GM12878 (cell line): ENCODE measurements around the gene NUMBL. TPM values are rescaled to one million over a fixed set of nuclear protein-coding genes. Genes with fewer than 3 reads are reported as not detected.

Experiments
- ATAC-seq: fragments of 200-7000 bp; cut with Tn5 transposase; 3 replicates; pipeline ENCODE4 v1.9.1; 2020; ENCODE audit warnings: mild to moderate bottlenecking, moderate library complexity
- BruUV-seq: library from RNA; stranded (reverse); fragments of 400-500 nt; replicated peaks from 2 replicates; lab custom pipeline; 2021; lab: Mats Ljungman, UMichigan
- CTCF ChIA-PET: fragments of 300-600 bp; sonication (Branson Sonifier 250); formaldehyde crosslinking; extraction: SDS; loops from one replicate; lab custom pipeline; 2021; ENCODE audit warnings: inconsistent platforms; lab: Yijun Ruan, JAX
- POLR2A ChIA-PET: fragments of 350-600 bp; formaldehyde crosslinking; extraction: SDS; loops from one replicate; lab custom pipeline; 2021; ENCODE audit warnings: inconsistent platforms; lab: Charles Lee
- RAD21 ChIA-PET: fragments of 300-600 bp; sonication (Branson Sonifier 250); formaldehyde crosslinking; loops from one replicate; lab custom pipeline; 2023; ENCODE audit warnings: antibody characterized with exemption; ENCODE audit not compliant: unreplicated experiment; lab: Charles Lee
- SMC1A ChIA-PET: fragments of 300-600 bp; sonication (Branson Sonifier 250); formaldehyde crosslinking; loops from one replicate; lab custom pipeline; 2023; ENCODE audit not compliant: unreplicated experiment, uncharacterized antibody; lab: Charles Lee
- DNase-seq: peaks from one replicate; pipeline ENCODE4 v3.0.0-alpha.2; 2011; ENCODE audit warnings: low read depth, low spot score
- FAIRE-seq: peaks from 3 replicates; lab custom pipeline; 2011; peaks lifted over from hg19 to GRCh38; lab: Jason Lieb, UNC
- H2AFZ ChIP-seq: 2 replicates; pipeline ENCODE4 v1.6.0; 2011; ENCODE audit warnings: low read depth, low read length, control low read depth; ENCODE audit not compliant: control insufficient read depth
- H3K27ac ChIP-seq: 2 replicates; pipeline ENCODE4 v1.5.1; 2011; ENCODE audit warnings: control low read depth; ENCODE audit not compliant: control insufficient read depth, insufficient read depth
- H3K27me3 ChIP-seq, 2 experiments: replicated peaks in 1 of 2; 2 replicates each; pipeline versions ENCODE4 v1.6.0 to v1.6.1; 2011; ENCODE audit warnings: low read length in 1 of 2; ENCODE audit not compliant: control insufficient read depth in 2 of 2, insufficient read depth in 2 of 2
- H3K36me3 ChIP-seq, 2 experiments: 2 replicates each; pipeline ENCODE4 v1.5.1; 2011; ENCODE audit warnings: low read length in 1 of 2; ENCODE audit not compliant: control insufficient read depth in 2 of 2, insufficient read depth in 2 of 2
- H3K4me1 ChIP-seq: 2 replicates; pipeline ENCODE4 v1.6.1; 2011; ENCODE audit warnings: mild to moderate bottlenecking, low read length, moderate library complexity, mixed read lengths; ENCODE audit not compliant: control insufficient read depth, insufficient read depth
- H3K4me2 ChIP-seq: 2 replicates; pipeline ENCODE4 v1.6.0; 2011; ENCODE audit warnings: control low read depth; ENCODE audit not compliant: control insufficient read depth, insufficient read depth
- H3K4me3 ChIP-seq: fragments of 200-600 bp; sonication (generic); 2 replicates; pipeline ENCODE4 v1.5.1; 2016
- H3K79me2 ChIP-seq: 2 replicates; pipeline ENCODE4 v1.6.0; 2011; ENCODE audit warnings: low read length; ENCODE audit not compliant: control insufficient read depth, insufficient read depth
- H3K9ac ChIP-seq: 2 replicates; pipeline ENCODE4 v1.8.0; 2011; ENCODE audit warnings: low read length, control low read depth, mixed read lengths; ENCODE audit not compliant: control insufficient read depth, insufficient read depth
- H3K9me3 ChIP-seq: replicated peaks from 3 replicates; pipeline ENCODE4 v1.5.1; 2011; ENCODE audit warnings: mild to moderate bottlenecking, low read length; ENCODE audit not compliant: control insufficient read depth, insufficient read depth
- H4K20me1 ChIP-seq: 2 replicates; pipeline ENCODE4 v1.6.0; 2011; ENCODE audit not compliant: control insufficient read depth, insufficient read depth
- BHLHE40 ChIP-seq, 2 experiments: fragments of 450-650 bp in 1 of 2; IDR thresholded peaks; 2 replicates each; pipeline ENCODE4 v1.6.1; 2011 to 2017; ENCODE audit warnings: low read depth in 2 of 2, borderline replicate concordance in 1 of 2, improper control_type of control experiment in 1 of 2, low read length in 1 of 2, mild to moderate bottlenecking in 1 of 2
- CHD4 ChIP-seq: fragments of 200-600 bp; sonication (generic); IDR thresholded peaks from 2 replicates; pipeline ENCODE4 v1.6.1; 2016; ENCODE audit warnings: mild to moderate bottlenecking
- FOS ChIP-seq: IDR thresholded peaks from 3 replicates; pipeline ENCODE4 v1.6.1; 2011; ENCODE audit warnings: borderline replicate concordance; ENCODE audit not compliant: insufficient read length; ENCODE audit errors: extremely low read depth
- MEF2A ChIP-seq: IDR thresholded peaks from 2 replicates; pipeline ENCODE4 v1.6.1; 2011; ENCODE audit warnings: low read depth, mild to moderate bottlenecking, low read length, moderate library complexity; ENCODE audit not compliant: insufficient read depth
- NRF1 ChIP-seq: conservative IDR thresholded peaks from 2 replicates; pipeline ENCODE4 v1.6.1; 2011; ENCODE audit warnings: mild to moderate bottlenecking, low read depth, low read length, improper control_type of control experiment
- PAX5 ChIP-seq: IDR thresholded peaks from 2 replicates; pipeline ENCODE4 v1.6.1; 2011; ENCODE audit warnings: low read depth, low read length, borderline replicate concordance
- RAD21 ChIP-seq: IDR thresholded peaks from 2 replicates; pipeline ENCODE4 v1.6.1; 2011; ENCODE audit warnings: mild to moderate bottlenecking, low read depth, low read length, moderate library complexity; ENCODE audit not compliant: insufficient read depth
- RAD51 ChIP-seq: fragments of 450-650 bp; IDR thresholded peaks from 2 replicates; pipeline ENCODE4 v1.6.1; 2016; ENCODE audit warnings: moderate library complexity, mild to moderate bottlenecking, inconsistent platforms
- SRF ChIP-seq, 2 experiments: IDR thresholded peaks; 2 replicates each; pipeline ENCODE4 v1.6.1; 2011; ENCODE audit warnings: low read depth in 2 of 2, low read length in 2 of 2, mild to moderate bottlenecking in 1 of 2, moderate library complexity in 1 of 2
- TCF12 ChIP-seq: IDR thresholded peaks from 2 replicates; pipeline ENCODE4 v1.6.1; 2011; ENCODE audit warnings: low read depth, mild to moderate bottlenecking, low read length
- ZNF384 ChIP-seq: IDR thresholded peaks from 2 replicates; pipeline ENCODE4 v1.6.1; 2012; ENCODE audit warnings: low read depth, mild to moderate bottlenecking, low read length, improper control_type of control experiment, borderline replicate concordance
- ZNF622 ChIP-seq: fragments of 450-650 bp; IDR thresholded peaks from 2 replicates; pipeline ENCODE4 v1.6.1; 2017; ENCODE audit warnings: mild to moderate bottlenecking, inconsistent platforms
- WGBS: methylation state at CpG from one replicate; pipeline ENCODE4 v1.1.6; 2016; ENCODE audit warnings: low lambda C conversion rate; ENCODE audit not compliant: insufficient replicate concordance, insufficient coverage; ENCODE audit errors: missing lambda C conversion rate; 5-methylcytosine and 5-hydroxymethylcytosine counted together
- in situ Hi-C: fragments of 300-500 bp; cut with MboI; formaldehyde crosslinking; loops from 9 replicates; pipeline ENCODE4 v1.14.3; 2018; ENCODE audit warnings: mixed read lengths
- intact Hi-C: fragments of 100-400 bp; cut with micrococcal nuclease; formaldehyde crosslinking; loops from one replicate; pipeline ENCODE4 v1.14.2; 2022; ENCODE audit not compliant: unreplicated experiment
- polyA plus RNA-seq, 11 experiments: library from polyadenylated mRNA; depleted of rRNA in 4 of 11; unstranded in 6 of 11; stranded (reverse) in 5 of 11; fragments of >200 nt; fragmentation: Nextera tagmentation in 4 of 11; fragmentation: Illumina TruSeq in 1 of 11; extraction: Ambion mirVana in 4 of 11; extraction: Trizol in 1 of 11; gene quantifications; 1 replicate in 1 of 11; 2 replicates in 10 of 11; pipeline versions ENCODE4 v1.2.1 to v1.2.3, GENCODE V29; 2011 to 2016; ENCODE audit warnings: inconsistent platforms in 2 of 11, missing spikeins in 2 of 11, low read depth in 1 of 11
- total RNA-seq, 4 experiments: library from RNA; depleted of rRNA in 3 of 4; stranded (reverse); fragments of >200 nt in 3 of 4; fragmentation: Illumina TruSeq in 1 of 4; extraction: Trizol in 1 of 4; gene quantifications; 2 replicates each; pipeline versions ENCODE4 v1.2.1 to v1.2.3, GENCODE V29; 2013 to 2021
- TF ChIP-seq, protein P1 (sequence below): IDR thresholded peaks from 2 replicates; pipeline ENCODE4 v1.6.1; 2012; ENCODE audit warnings: low read depth, low read length, improper control_type of control experiment
- TF ChIP-seq, protein P2 (sequence below): IDR thresholded peaks from 2 replicates; pipeline ENCODE4 v1.6.1; 2012; ENCODE audit warnings: low read depth, low read length, improper control_type of control experiment
- TF ChIP-seq, protein P3 (sequence below): fragments of 450-650 bp; formaldehyde crosslinking; IDR thresholded peaks from 2 replicates; pipeline ENCODE4 v1.4.0; 2020; ENCODE audit warnings: mild to moderate bottlenecking, moderate library complexity
- TF ChIP-seq, protein P4 (sequence below): fragments of 450-650 bp; formaldehyde crosslinking; IDR thresholded peaks from 2 replicates; pipeline ENCODE4 v1.4.0; 2022; ENCODE audit warnings: mild to moderate bottlenecking, moderate library complexity

The NUMBL gene
- total and polyA plus RNA-seq, 10 of the 15 experiments (the other 5 are each of a cell fraction or from before 2014, with no cell fraction given), result 0.16 to 9.4 (median 1.9) TPM

DNA sequence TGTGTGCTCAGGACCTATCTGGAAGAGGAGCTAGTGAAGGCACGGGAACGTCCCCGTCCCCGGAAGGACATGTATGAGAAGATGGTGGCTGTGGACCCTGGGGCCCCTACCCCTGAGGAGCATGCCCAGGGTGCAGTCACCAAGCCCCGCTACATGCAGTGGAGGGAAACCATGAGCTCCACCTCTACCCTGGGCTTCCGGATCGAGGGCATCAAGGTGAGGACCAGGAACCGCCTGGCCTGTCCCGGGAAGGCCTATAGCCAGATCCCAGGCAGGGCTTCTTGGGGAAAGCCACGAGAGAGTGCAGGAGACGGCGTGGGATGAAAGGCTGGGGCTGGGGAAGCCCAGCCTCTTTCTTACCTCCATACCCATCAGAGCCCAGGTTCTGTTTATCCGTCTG, 42.7 kb upstream of the NUMBL start:
- Histone ChIP-seq H3K9ac (no peak overlapping the region), H3K27ac (no peak overlapping the region), H3K4me1 (no peaks in the 10 kb centered on the region), H3K36me3 (peaks cover 1 to 3% of the 10 kb centered on the region in 2 experiments; a peak in 3 of 4 replicates), H2AFZ (no peak overlapping the region), H3K79me2 (no peaks in the 10 kb centered on the region), H3K4me2 (no peak overlapping the region), H4K20me1 (no peaks in the 10 kb centered on the region), H3K4me3 (no peak overlapping the region), H3K9me3 (no peaks in the 10 kb centered on the region), H3K27me3 (no peaks in the 10 kb centered on the region)
- 89% methylated on average over 13 of the region's 13 CpGs for WGBS
- BruUV-seq, result no TSS peak
- ATAC-seq (no peak), DNase-seq (no peak), FAIRE-seq (no peak)
- ChIA-PET RAD21 (no interaction called here), SMC1A (no interaction called here), POLR2A (interaction anchor here (1.1 kb wide), 1 partner anchor 21 kb away, joined by 5 read pairs; no protein-coding TSS in a partner anchor), CTCF (interaction anchor here (0.8 to 2.5 kb wide), 3 partner anchors 12 to 86 kb away, joined by 3 to 9 read pairs (median 3); no protein-coding TSS in a partner anchor)
- intact Hi-C loops, result no loop called here
- in situ Hi-C loops, result no loop called here
- TF ChIP-seq, protein P1, sequence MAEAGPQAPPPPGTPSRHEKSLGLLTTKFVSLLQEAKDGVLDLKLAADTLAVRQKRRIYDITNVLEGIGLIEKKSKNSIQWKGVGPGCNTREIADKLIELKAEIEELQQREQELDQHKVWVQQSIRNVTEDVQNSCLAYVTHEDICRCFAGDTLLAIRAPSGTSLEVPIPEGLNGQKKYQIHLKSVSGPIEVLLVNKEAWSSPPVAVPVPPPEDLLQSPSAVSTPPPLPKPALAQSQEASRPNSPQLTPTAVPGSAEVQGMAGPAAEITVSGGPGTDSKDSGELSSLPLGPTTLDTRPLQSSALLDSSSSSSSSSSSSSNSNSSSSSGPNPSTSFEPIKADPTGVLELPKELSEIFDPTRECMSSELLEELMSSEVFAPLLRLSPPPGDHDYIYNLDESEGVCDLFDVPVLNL, result no peak
- no peak for TF ChIP-seq CHD4
- no peak for TF ChIP-seq PAX5
- no peak for TF ChIP-seq NRF1
- TF ChIP-seq MEF2A, result no peak
- no peak for TF ChIP-seq ZNF622
- no peak for TF ChIP-seq FOS
- TF ChIP-seq, protein P2, sequence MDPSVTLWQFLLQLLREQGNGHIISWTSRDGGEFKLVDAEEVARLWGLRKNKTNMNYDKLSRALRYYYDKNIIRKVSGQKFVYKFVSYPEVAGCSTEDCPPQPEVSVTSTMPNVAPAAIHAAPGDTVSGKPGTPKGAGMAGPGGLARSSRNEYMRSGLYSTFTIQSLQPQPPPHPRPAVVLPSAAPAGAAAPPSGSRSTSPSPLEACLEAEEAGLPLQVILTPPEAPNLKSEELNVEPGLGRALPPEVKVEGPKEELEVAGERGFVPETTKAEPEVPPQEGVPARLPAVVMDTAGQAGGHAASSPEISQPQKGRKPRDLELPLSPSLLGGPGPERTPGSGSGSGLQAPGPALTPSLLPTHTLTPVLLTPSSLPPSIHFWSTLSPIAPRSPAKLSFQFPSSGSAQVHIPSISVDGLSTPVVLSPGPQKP, result no peak
- TF ChIP-seq, protein P3, sequence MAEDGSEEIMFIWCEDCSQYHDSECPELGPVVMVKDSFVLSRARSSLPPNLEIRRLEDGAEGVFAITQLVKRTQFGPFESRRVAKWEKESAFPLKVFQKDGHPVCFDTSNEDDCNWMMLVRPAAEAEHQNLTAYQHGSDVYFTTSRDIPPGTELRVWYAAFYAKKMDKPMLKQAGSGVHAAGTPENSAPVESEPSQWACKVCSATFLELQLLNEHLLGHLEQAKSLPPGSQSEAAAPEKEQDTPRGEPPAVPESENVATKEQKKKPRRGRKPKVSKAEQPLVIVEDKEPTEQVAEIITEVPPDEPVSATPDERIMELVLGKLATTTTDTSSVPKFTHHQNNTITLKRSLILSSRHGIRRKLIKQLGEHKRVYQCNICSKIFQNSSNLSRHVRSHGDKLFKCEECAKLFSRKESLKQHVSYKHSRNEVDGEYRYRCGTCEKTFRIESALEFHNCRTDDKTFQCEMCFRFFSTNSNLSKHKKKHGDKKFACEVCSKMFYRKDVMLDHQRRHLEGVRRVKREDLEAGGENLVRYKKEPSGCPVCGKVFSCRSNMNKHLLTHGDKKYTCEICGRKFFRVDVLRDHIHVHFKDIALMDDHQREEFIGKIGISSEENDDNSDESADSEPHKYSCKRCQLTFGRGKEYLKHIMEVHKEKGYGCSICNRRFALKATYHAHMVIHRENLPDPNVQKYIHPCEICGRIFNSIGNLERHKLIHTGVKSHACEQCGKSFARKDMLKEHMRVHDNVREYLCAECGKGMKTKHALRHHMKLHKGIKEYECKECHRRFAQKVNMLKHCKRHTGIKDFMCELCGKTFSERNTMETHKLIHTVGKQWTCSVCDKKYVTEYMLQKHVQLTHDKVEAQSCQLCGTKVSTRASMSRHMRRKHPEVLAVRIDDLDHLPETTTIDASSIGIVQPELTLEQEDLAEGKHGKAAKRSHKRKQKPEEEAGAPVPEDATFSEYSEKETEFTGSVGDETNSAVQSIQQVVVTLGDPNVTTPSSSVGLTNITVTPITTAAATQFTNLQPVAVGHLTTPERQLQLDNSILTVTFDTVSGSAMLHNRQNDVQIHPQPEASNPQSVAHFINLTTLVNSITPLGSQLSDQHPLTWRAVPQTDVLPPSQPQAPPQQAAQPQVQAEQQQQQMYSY (CRISPR knock-in tag), result no peak
- TF ChIP-seq RAD51, result no peak
- TF ChIP-seq, protein P4, sequence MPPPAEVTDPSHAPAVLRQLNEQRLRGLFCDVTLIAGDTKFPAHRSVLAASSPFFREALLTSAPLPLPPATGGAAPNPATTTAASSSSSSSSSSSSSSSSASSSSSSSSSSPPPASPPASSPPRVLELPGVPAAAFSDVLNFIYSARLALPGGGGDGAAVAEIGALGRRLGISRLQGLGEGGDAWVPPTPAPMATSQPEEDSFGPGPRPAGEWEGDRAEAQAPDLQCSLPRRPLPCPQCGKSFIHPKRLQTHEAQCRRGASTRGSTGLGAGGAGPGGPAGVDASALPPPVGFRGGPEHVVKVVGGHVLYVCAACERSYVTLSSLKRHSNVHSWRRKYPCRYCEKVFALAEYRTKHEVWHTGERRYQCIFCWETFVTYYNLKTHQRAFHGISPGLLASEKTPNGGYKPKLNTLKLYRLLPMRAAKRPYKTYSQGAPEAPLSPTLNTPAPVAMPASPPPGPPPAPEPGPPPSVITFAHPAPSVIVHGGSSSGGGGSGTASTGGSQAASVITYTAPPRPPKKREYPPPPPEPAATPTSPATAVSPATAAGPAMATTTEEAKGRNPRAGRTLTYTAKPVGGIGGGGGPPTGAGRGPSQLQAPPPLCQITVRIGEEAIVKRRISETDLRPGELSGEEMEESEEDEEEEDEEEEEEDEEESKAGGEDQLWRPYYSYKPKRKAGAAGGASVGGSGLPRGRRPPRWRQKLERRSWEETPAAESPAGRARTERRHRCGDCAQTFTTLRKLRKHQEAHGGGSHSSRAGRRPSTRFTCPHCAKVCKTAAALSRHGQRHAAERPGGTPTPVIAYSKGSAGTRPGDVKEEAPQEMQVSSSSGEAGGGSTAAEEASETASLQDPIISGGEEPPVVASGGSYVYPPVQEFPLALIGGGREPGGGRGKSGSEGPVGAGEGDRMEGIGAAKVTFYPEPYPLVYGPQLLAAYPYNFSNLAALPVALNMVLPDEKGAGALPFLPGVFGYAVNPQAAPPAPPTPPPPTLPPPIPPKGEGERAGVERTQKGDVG (CRISPR knock-in tag), result no peak
- TF ChIP-seq ZNF384, result no peak
- TF ChIP-seq SRF (IDR thresholded peaks at IDR 0.05; ENCODE audit: low read depth in 2 of 2, low read length in 2 of 2), result no peak
- TF ChIP-seq TCF12, result no peak
- TF ChIP-seq BHLHE40 (IDR thresholded peaks at IDR 0.05; ENCODE audit: borderline replicate concordance in 1 of 2, low read depth in 2 of 2, low read length in 1 of 2), result no peak
- TF ChIP-seq RAD21, result no peak
